Transverse colon (tissue), 4 donors: ENCODE results near the gene SAP30. TPM values are rescaled to one million over a fixed set of nuclear protein-coding genes. Genes with fewer than 3 reads are reported as not detected.
A peak's percentile ranks its signal among the peaks of the same experiment; 100 is the strongest.

Source experiments
- DNase-seq: peaks from one replicate; pipeline ENCODE4 v3.0.0-alpha.2; 2019
- H3K27ac ChIP-seq, 4 donors: fragments of 200-600 bp; sonication (generic); 2 replicates each; pipeline ENCODE4 v1.5.1; 2016 to 2018; ENCODE audit warnings: inconsistent platforms in 4 of 4
- H3K27me3 ChIP-seq: fragments of 200-600 bp; sonication (generic); 2 replicates; pipeline ENCODE4 v1.5.1; 2017; ENCODE audit warnings: inconsistent platforms
- H3K36me3 ChIP-seq, 4 donors: fragments of 200-600 bp; sonication (generic); 2 replicates each; pipeline ENCODE4 v1.5.1; 2017 to 2019; ENCODE audit warnings: inconsistent platforms in 4 of 4
- H3K4me1 ChIP-seq, 4 donors: fragments of 200-600 bp; sonication (generic); 2 replicates each; pipeline ENCODE4 v1.5.1; 2017 to 2020; ENCODE audit warnings: inconsistent platforms in 4 of 4
- H3K4me3 ChIP-seq, 4 donors: fragments of 200-600 bp; sonication (generic); 1 replicate in 1 of 4; 2 replicates in 3 of 4; pipeline versions ENCODE4 v1.5.1 to v1.6.1; 2017 to 2019; ENCODE audit warnings: inconsistent platforms in 4 of 4
- H3K9me3 ChIP-seq, 2 donors: fragments of 200-600 bp; sonication (generic); 2 replicates each; pipeline ENCODE4 v1.5.1; 2017 to 2019; ENCODE audit warnings: inconsistent platforms in 2 of 2
- EP300 ChIP-seq: sonication (generic); formaldehyde crosslinking; IDR thresholded peaks from one replicate; pipeline ENCODE4 v1.6.1; 2017; ENCODE audit warnings: antibody characterized with exemption, low read depth
- POLR2A ChIP-seq: fragments of 450-650 bp; IDR thresholded peaks from one replicate; pipeline ENCODE4 v1.6.1; 2016; ENCODE audit warnings: antibody characterized with exemption, mild to moderate bottlenecking, moderate library complexity
- POLR2AphosphoS5 ChIP-seq, 3 donors: sonication (generic); formaldehyde crosslinking; IDR thresholded peaks; one replicate each; pipeline ENCODE4 v1.6.1; 2016; ENCODE audit warnings: antibody characterized with exemption in 3 of 3
- WGBS, 2 donors: methylation state at CpG; one replicate each; pipeline ENCODE4 v1.1.5; 2018; ENCODE audit warnings: low coverage in 1 of 2; 5-methylcytosine and 5-hydroxymethylcytosine counted together
- in situ Hi-C, 4 donors: fragments of 200-750 bp; cut with MboI; loops; one replicate each; pipeline versions ENCODE4 v1.15.0 to v1.15.1; 2017; ENCODE audit warnings: low sequenced_read_pairs in 3 of 4, low pct_ligation_motif_present in 1 of 4, low pct_unique_long_range_greater_than_20kb in 1 of 4
- intact Hi-C: fragments of 100-400 bp; cut with DNase I; formaldehyde crosslinking; loops from one replicate; pipeline ENCODE4 v1.15.1; 2023; ENCODE audit warnings: low total_unique reads
- total RNA-seq, 4 donors: library from RNA; depleted of rRNA; stranded (reverse); fragments of >200 nt; gene quantifications; one replicate each; pipeline ENCODE4 v1.1.0, GENCODE V29; 2016
- TF ChIP-seq, protein P1 (sequence below), 5 experiments: fragments of 200-600 bp in 3 of 5; fragments of 450-650 bp in 2 of 5; sonication (generic) in 3 of 5; IDR thresholded peaks; 1 replicate in 2 of 5; 2 replicates in 3 of 5; pipeline ENCODE4 v1.5.1; 2016 to 2017; ENCODE audit warnings: antibody characterized with exemption in 5 of 5, inconsistent platforms in 3 of 5, mild to moderate bottlenecking in 2 of 5, moderate library complexity in 1 of 5

Gene SAP30
- total RNA-seq, 4 donors from 2014 or later = 3.8 to 15.3 (median 14.7) TPM

DNA sequence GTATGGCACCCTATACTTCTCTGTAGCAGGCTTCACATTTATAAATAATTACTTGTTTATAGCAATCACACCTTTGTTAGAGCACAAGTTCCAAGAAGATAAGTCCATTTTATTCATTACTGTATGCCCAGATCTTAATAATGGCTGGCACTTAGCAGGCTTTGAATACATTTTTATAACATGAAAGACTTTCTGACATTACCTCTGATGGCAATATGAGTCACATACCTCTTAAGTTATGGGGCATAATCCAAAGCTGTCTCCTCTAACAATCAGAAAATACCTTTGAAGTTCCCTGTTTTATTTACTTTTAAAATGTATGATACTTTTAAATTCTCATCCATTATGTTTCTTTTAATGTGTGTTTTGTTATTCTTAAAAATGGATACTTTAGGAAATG, 16.0 kb downstream of the SAP30 start:
- no peak overlapping the region for H3K4me3 ChIP-seq
- no peaks in the 10 kb centered on the region for H3K27me3 ChIP-seq
- no peaks in the 10 kb centered on the region for H3K4me1 ChIP-seq
- no peaks in the 10 kb centered on the region for H3K36me3 ChIP-seq
- in situ Hi-C loops (no loop called here), intact Hi-C loops (no loop called here)
- no peak for TF ChIP-seq POLR2A
- TF ChIP-seq, protein P1, sequence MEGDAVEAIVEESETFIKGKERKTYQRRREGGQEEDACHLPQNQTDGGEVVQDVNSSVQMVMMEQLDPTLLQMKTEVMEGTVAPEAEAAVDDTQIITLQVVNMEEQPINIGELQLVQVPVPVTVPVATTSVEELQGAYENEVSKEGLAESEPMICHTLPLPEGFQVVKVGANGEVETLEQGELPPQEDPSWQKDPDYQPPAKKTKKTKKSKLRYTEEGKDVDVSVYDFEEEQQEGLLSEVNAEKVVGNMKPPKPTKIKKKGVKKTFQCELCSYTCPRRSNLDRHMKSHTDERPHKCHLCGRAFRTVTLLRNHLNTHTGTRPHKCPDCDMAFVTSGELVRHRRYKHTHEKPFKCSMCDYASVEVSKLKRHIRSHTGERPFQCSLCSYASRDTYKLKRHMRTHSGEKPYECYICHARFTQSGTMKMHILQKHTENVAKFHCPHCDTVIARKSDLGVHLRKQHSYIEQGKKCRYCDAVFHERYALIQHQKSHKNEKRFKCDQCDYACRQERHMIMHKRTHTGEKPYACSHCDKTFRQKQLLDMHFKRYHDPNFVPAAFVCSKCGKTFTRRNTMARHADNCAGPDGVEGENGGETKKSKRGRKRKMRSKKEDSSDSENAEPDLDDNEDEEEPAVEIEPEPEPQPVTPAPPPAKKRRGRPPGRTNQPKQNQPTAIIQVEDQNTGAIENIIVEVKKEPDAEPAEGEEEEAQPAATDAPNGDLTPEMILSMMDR (IDR thresholded peaks at IDR 0.05) = no peak
- TF ChIP-seq POLR2AphosphoS5 (IDR thresholded peaks at IDR 0.05) = no peak
- no peak for TF ChIP-seq EP300
- DNase-seq = no peak
- H3K27ac ChIP-seq = no peak overlapping the region
- H3K9me3 ChIP-seq = no peaks in the 10 kb centered on the region

DNA sequence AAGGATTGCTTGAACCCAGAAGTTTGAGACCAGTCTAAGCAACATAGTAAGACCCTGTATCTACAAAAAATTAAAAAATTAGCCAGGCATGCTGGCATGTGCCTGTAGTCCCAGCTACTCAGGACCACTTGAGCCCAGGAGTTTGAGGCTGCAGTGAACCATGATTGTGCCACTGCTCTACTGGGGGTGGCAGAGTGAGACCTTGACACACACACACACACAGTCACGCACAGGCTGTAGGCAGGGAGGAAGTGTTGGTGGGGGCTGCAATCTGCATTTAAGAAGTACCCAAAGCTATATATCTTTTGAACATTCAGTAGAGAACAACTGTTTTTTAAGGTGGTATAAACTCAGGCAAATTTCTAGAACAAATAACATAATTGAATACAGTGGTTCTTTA, 20.9 kb downstream of the SAP30 start:
- in situ Hi-C loops = no loop called here
- no peak for DNase-seq
- Histone ChIP-seq H3K4me3 (no peak overlapping the region), H3K27me3 (no peaks in the 10 kb centered on the region), H3K9me3 (no peaks in the 10 kb centered on the region), H3K36me3 (no peaks in the 10 kb centered on the region), H3K4me1 (no peaks in the 10 kb centered on the region), H3K27ac (no peak overlapping the region)
- TF ChIP-seq, protein P1 (IDR thresholded peaks at IDR 0.05) = no peak
- TF ChIP-seq POLR2A (no peak), POLR2AphosphoS5 (IDR thresholded peaks at IDR 0.05) (no peak), EP300 (no peak)
- intact Hi-C loops = no loop called here
- 100% methylated on average over 1 of the region's 1 CpG; no CpG with 5 or more reads in 1 of the 2 donors for WGBS, 2 donors

DNA sequence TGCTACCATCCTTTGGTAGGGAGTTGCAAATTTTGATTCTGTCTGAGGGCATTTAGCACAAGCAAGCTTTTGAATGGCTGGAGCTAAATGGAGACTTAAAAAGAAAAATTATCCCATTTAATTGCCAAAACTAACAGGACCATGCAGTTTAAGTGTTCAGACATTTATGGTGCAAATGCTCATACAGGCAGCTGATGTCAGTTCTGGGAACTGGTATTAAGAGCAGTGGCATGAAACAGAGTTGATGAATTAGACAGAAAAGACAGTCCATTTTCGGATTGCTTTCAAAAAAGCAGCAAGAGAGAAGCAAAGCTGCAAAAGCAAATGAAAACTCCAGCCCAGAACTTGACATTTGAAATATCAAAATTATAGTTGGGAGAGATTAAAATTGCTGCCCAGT, 26.9 kb downstream of the SAP30 start:
- H3K27ac ChIP-seq = peak overlapping the region in 1 of 4 donors; percentile 8
- 65 to 78% methylated on average over 1 of the region's 1 CpG for WGBS, 2 donors
- no peaks in the 10 kb centered on the region for H3K36me3 ChIP-seq
- H3K27me3 ChIP-seq = no peaks in the 10 kb centered on the region
- in situ Hi-C loops (no loop called here), intact Hi-C loops (no loop called here)
- DNase-seq = no peak
- no peak overlapping the region for H3K4me3 ChIP-seq
- TF ChIP-seq EP300 = no peak
- TF ChIP-seq POLR2A = no peak
- no peak for TF ChIP-seq POLR2AphosphoS5 (IDR thresholded peaks at IDR 0.05)
- TF ChIP-seq, protein P1 (IDR thresholded peaks at IDR 0.05) = no peak
- peaks cover 0 to 5% (median 0%) of the 10 kb centered on the region in 4 donors for H3K4me1 ChIP-seq
- no peaks in the 10 kb centered on the region for H3K9me3 ChIP-seq

DNA sequence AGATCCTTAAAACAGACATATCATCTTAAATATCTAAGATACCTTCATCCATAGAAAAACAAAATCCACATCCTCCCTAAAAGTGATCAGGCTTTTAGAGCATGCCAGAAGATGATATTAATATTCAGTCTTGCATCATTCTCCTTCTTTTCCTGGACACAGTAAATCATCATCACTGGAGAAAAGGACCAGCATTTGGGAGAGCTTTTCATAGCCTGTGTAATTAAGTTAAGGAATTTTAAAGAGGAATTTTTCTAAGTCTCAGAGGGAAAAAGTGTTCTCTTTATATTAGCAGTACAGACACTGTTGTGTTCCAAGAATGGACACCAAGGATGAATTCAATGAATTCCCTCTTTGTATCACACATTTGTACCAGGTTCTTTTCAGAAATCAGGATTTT, 27.5 kb downstream of the SAP30 start:
- H3K36me3 ChIP-seq = no peaks in the 10 kb centered on the region
- H3K4me1 ChIP-seq = peaks cover 0 to 5% (median 0%) of the 10 kb centered on the region in 4 donors
- TF ChIP-seq POLR2AphosphoS5 (IDR thresholded peaks at IDR 0.05) (no peak), EP300 (no peak), POLR2A (no peak)
- TF ChIP-seq, protein P1 (IDR thresholded peaks at IDR 0.05) = no peak
- intact Hi-C loops (no loop called here), in situ Hi-C loops (no loop called here)
- H3K27ac ChIP-seq = peak overlapping the region in 3 of 4 donors; percentile 8 to 42 (median 20)
- no peaks in the 10 kb centered on the region for H3K9me3 ChIP-seq
- no peaks in the 10 kb centered on the region for H3K27me3 ChIP-seq
- no peak overlapping the region for H3K4me3 ChIP-seq
- no peak for DNase-seq
